K562 (cell line): ENCODE results near the gene FBLN2. TPM values are rescaled to one million over a fixed set of nuclear protein-coding genes. Genes with fewer than 3 reads are reported as not detected.

Source experiments
- ATAC-seq: fragments of 200-7000 bp; cut with Tn5 transposase; 3 replicates; pipeline ENCODE4 v1.9.1; 2020; ENCODE audit warnings: moderate library complexity
- BruUV-seq: library from RNA; stranded (reverse); fragments of 400-500 nt; replicated peaks from 2 replicates; lab custom pipeline; 2021; lab: Mats Ljungman, UMichigan
- CTCF ChIA-PET: fragments of 300-600 bp; formaldehyde crosslinking; extraction: SDS; loops from one replicate; lab custom pipeline; 2021; ENCODE audit warnings: low intra/inter-chr PET ratio; lab: Yijun Ruan, JAX
- POLR2A ChIA-PET: fragments of 300-600, 350-650 bp; sonication (Branson Sonifier 250); formaldehyde crosslinking; extraction: SDS; loops from one replicate; lab custom pipeline; 2021; ENCODE audit warnings: antibody characterized with exemption, inconsistent platforms; lab: Yijun Ruan, JAX
- DNase-seq, 4 experiments: peaks; one replicate each; pipeline versions ENCODE4 v3.0.0 to v3.0.0-alpha.2; 2011 to 2018; ENCODE audit warnings: low spot score in 3 of 4, mixed read lengths in 3 of 4; ENCODE audit errors: extremely low read depth in 1 of 4
- FAIRE-seq: peaks from 2 replicates; lab custom pipeline; 2011; peaks lifted over from hg19 to GRCh38; lab: Jason Lieb, UNC
- H2AFZ ChIP-seq: 2 replicates; pipeline ENCODE4 v1.6.0; 2011; ENCODE audit warnings: low read depth, low read length, control low read depth, inconsistent platforms
- H3K27ac ChIP-seq: fragments of 200-600 bp; 3 replicates; pipeline ENCODE4 v1.8.0; 2011; ENCODE audit warnings: low read depth, mild to moderate bottlenecking, control low read depth, inconsistent platforms, low read length, moderate library complexity, mixed read lengths; ENCODE audit errors: extremely low read depth
- H3K27me3 ChIP-seq, 2 experiments: fragments of 300-600 bp in 1 of 2; 2 replicates in 1 of 2; 3 replicates in 1 of 2; pipeline versions ENCODE4 v1.6.0 to v1.8.0; 2011; ENCODE audit warnings: inconsistent platforms in 2 of 2, low read length in 2 of 2, mild to moderate bottlenecking in 1 of 2, mixed read lengths in 1 of 2, moderate library complexity in 1 of 2; ENCODE audit not compliant: control insufficient read depth in 2 of 2, insufficient read depth in 2 of 2
- H3K36me3 ChIP-seq: fragments of 300-600 bp; 3 replicates; pipeline ENCODE4 v1.8.0; 2011; ENCODE audit warnings: mild to moderate bottlenecking, low read length, inconsistent platforms; ENCODE audit not compliant: control insufficient read depth, insufficient read depth
- H3K4me1 ChIP-seq, 2 experiments: fragments of 200-600 bp in 1 of 2; replicated peaks in 1 of 2; 2 replicates in 1 of 2; 3 replicates in 1 of 2; pipeline versions ENCODE4 v1.5.1 to v1.8.0; 2011; ENCODE audit warnings: inconsistent platforms in 2 of 2, low read length in 2 of 2, mild to moderate bottlenecking in 1 of 2, mixed read lengths in 1 of 2, moderate library complexity in 1 of 2; ENCODE audit not compliant: control insufficient read depth in 2 of 2, insufficient read depth in 2 of 2
- H3K4me2 ChIP-seq: 2 replicates; pipeline ENCODE4 v1.6.1; 2011; ENCODE audit warnings: low read length, control low read depth, inconsistent platforms, mixed read lengths; ENCODE audit not compliant: insufficient read depth
- H3K4me3 ChIP-seq: fragments of 200-600 bp; sonication (generic), shearing (Covaris generic); 2 replicates; pipeline ENCODE4 v1.5.1; 2016; ENCODE audit warnings: control low read depth, inconsistent platforms
- H3K79me2 ChIP-seq: fragments of 200-600 bp; 3 replicates; pipeline ENCODE4 v1.8.0; 2011; ENCODE audit warnings: low read length, inconsistent platforms; ENCODE audit not compliant: control insufficient read depth, insufficient read depth
- H3K9ac ChIP-seq, 2 experiments: 2 replicates each; pipeline versions ENCODE4 v1.6.0 to v1.6.1; 2011; ENCODE audit warnings: low read depth in 2 of 2, low read length in 2 of 2, control low read depth in 1 of 2, inconsistent platforms in 1 of 2, mild to moderate bottlenecking in 1 of 2, mixed read lengths in 1 of 2; ENCODE audit not compliant: insufficient read depth in 1 of 2
- H3K9me1 ChIP-seq: one replicate; pipeline ENCODE4 v1.6.0; 2011; ENCODE audit warnings: inconsistent platforms, mild to moderate bottlenecking, low read length, moderate library complexity; ENCODE audit not compliant: control insufficient read depth, insufficient read depth
- H3K9me3 ChIP-seq: replicated peaks from 2 replicates; pipeline ENCODE4 v1.5.1; 2011; ENCODE audit warnings: low read depth, low read length, inconsistent platforms; ENCODE audit not compliant: control insufficient read depth, insufficient read depth
- H4K20me1 ChIP-seq: replicated peaks from 2 replicates; pipeline ENCODE4 v1.6.1; 2011; ENCODE audit warnings: low read length, inconsistent platforms, mixed read lengths; ENCODE audit not compliant: control insufficient read depth, insufficient read depth
- FOSL1 ChIP-seq: fragments of 200-800 bp; sonication (Bioruptor generic); conservative IDR thresholded peaks from 2 replicates; pipeline ENCODE4 v1.6.1; 2016; ENCODE audit warnings: missing genetic modification characterization, missing compliant biosample characterization
- HDAC2 ChIP-seq: fragments of 450-650 bp; IDR thresholded peaks from 2 replicates; pipeline ENCODE4 v1.6.1; 2016; ENCODE audit warnings: mild to moderate bottlenecking
- POLR2AphosphoS5 ChIP-seq: IDR thresholded peaks from 2 replicates; pipeline ENCODE4 v1.6.1; 2011; ENCODE audit warnings: mild to moderate bottlenecking, low read depth, low read length, moderate library complexity; ENCODE audit not compliant: control insufficient read depth, insufficient read depth
- ZNF121 ChIP-seq: sonication (generic); formaldehyde crosslinking; conservative IDR thresholded peaks from 2 replicates; pipeline ENCODE4 v1.8.0; 2022; ENCODE audit warnings: missing genetic modification reagents
- ZNF212 ChIP-seq: fragments of 450-650 bp; formaldehyde crosslinking; IDR thresholded peaks from 2 replicates; pipeline ENCODE4 v1.4.0; 2020; ENCODE audit warnings: mild to moderate bottlenecking
- WGBS: fragments of 100-300 bp; shearing (Covaris generic); methylation state at CpG from one replicate; pipeline ENCODE4 v1.1.6; 2016; ENCODE audit warnings: low coverage, mixed read lengths; ENCODE audit not compliant: insufficient coverage; ENCODE audit errors: missing lambda C conversion rate; 5-methylcytosine and 5-hydroxymethylcytosine counted together
- in situ Hi-C: fragments of 300-500 bp; cut with MboI; formaldehyde crosslinking; loops from 4 replicates; pipeline ENCODE4 v1.15.0; 2018; ENCODE audit warnings: inconsistent platforms, mixed read lengths
- intact Hi-C: fragments of 100-400 bp; cut with micrococcal nuclease; formaldehyde crosslinking; loops from 2 replicates; pipeline ENCODE4 v1.14.2; 2022
- polyA plus RNA-seq, 8 experiments: library from polyadenylated mRNA; depleted of rRNA in 4 of 8; stranded (reverse) in 5 of 8; unstranded in 3 of 8; fragments of >200 nt; fragmentation: Nextera tagmentation in 2 of 8; fragmentation: Illumina TruSeq in 1 of 8; extraction: Ambion mirVana in 2 of 8; extraction: Trizol in 1 of 8; gene quantifications; 2 replicates each; pipeline versions ENCODE4 v1.2.1 to v1.2.3, GENCODE V29; 2011 to 2014; ENCODE audit warnings: inconsistent platforms in 1 of 8, missing spikeins in 1 of 8
- total RNA-seq, 7 experiments: library from RNA; depleted of rRNA in 6 of 7; stranded (reverse); fragments of >200 nt in 6 of 7; fragmentation: Illumina TruSeq in 2 of 7; extraction: Trizol in 2 of 7; gene quantifications; 2 replicates each; pipeline versions ENCODE4 v1.2.1 to v1.2.3, GENCODE V29; 2011 to 2021; ENCODE audit warnings: low replicate concordance in 1 of 7
- TF ChIP-seq, protein P1 (sequence below): sonication (generic); formaldehyde crosslinking; IDR thresholded peaks from 2 replicates; pipeline ENCODE4 v1.8.1; 2022; ENCODE audit warnings: missing genetic modification reagents

Gene FBLN2
- total and polyA plus RNA-seq, 9 of the 15 experiments (the other 6 are each of a cell fraction or from before 2014, with no cell fraction given): 0.03 to 0.10 (median 0.04) TPM; not detected in 6

DNA sequence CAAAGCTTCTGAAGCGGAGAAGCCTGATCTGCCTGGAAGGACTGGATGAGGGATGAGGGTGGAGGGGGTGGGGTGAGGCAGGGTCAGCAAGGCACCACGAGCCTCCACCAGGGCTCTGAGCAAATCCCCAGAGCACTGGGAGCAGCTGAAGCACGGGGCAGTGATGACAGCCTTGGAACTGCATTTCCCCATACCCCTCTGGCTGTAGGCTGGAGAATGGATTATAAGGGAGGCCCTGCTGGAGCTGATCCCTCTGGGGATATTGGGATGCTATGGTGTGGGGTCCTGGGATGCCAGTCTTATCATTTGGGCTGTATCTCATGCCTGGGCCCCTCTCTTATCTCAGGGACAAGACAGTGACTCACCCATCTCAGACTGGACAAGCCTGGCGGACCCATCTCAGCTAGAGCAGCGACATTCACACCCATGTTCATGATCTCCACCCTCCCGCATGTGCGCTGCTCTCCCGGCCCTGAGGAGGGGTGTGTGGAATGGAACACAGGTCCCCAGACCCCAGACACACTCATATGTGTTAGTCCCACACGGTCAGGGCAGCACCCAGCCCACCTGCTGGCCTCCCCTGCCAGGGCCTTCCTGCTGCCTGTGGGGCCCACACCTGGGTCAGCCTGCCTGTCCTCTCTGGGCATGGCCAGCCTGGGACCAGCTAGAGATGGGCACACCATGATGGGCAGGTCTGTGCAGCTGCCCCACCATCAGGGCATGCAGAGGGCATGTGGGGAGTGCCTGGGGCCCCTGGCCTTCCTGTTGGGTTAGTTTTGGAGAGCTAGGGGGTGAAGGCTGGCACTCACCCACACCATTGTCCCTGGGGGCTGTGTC, 97.1 kb downstream of the FBLN2 start:
- DNase-seq (no peak), ATAC-seq (no peak), FAIRE-seq (no peak)
- H3K27ac ChIP-seq: no peak overlapping the region
- no peak overlapping the region for H3K4me2 ChIP-seq
- no peaks in the 10 kb centered on the region for H3K36me3 ChIP-seq
- H2AFZ ChIP-seq: no peak overlapping the region
- no peaks in the 10 kb centered on the region for H3K79me2 ChIP-seq
- BruUV-seq: no TSS peak
- no peak overlapping the region for H3K4me3 ChIP-seq
- in situ Hi-C loops (loop anchor here (5.0 to 10.0 kb wide), 2 partner anchors 149 to 551 kb away; no protein-coding TSS in a partner anchor), intact Hi-C loops (loop anchor here (10.0 kb wide), 2 partner anchors 91 to 421 kb away; no protein-coding TSS in a partner anchor)
- H3K9me1 ChIP-seq: peaks cover under 1% of the 10 kb centered on the region
- ChIA-PET POLR2A (interaction anchor here (1.1 to 1.2 kb wide), 2 partner anchors 161 to 554 kb away, joined by 3 read pairs; no protein-coding TSS in a partner anchor), CTCF (interaction anchor here (0.6 to 6.6 kb wide), 2 partner anchors 144 to 151 kb away, joined by 3 to 138 read pairs; no protein-coding TSS in a partner anchor)
- H3K27me3 ChIP-seq: peaks cover 35 to 64% of the 10 kb centered on the region in 2 experiments
- no peaks in the 10 kb centered on the region for H3K9me3 ChIP-seq
- peaks cover 10 to 18% of the 10 kb centered on the region in 2 experiments; a peak in 4 of 5 replicates for H3K4me1 ChIP-seq
- peaks cover 18% of the 10 kb centered on the region; the same call in 1 of the 2 replicates for H4K20me1 ChIP-seq
- 3% methylated on average over 7 of the region's 9 CpGs for WGBS
- TF ChIP-seq POLR2AphosphoS5 (no peak), ZNF212 (no peak), FOSL1 (tag) (peak; percentile 59), HDAC2 (no peak), ZNF121 (CRISPR knock-in tag) (peak; percentile 55; the same call in 1 of the 2 replicates)
- TF ChIP-seq, protein P1, sequence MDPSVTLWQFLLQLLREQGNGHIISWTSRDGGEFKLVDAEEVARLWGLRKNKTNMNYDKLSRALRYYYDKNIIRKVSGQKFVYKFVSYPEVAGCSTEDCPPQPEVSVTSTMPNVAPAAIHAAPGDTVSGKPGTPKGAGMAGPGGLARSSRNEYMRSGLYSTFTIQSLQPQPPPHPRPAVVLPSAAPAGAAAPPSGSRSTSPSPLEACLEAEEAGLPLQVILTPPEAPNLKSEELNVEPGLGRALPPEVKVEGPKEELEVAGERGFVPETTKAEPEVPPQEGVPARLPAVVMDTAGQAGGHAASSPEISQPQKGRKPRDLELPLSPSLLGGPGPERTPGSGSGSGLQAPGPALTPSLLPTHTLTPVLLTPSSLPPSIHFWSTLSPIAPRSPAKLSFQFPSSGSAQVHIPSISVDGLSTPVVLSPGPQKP (CRISPR knock-in tag): no peak
- H3K9ac ChIP-seq: no peak overlapping the region; a peak in 1 of 4 replicates
